Femur (tissue), 1 donor: ENCODE measurements around the gene LDAH.
"Not testable (repeated sequence)": the region's sequence is repeated elsewhere in the genome, so short reads cannot be mapped to it uniquely, and the experiment has no call there.

Experiments
- DNase-seq: peaks from one replicate; pipeline ENCODE4 v3.0.0-alpha.2; 2017

The LDAH gene

GRCh38 chr2:20822535-20823490 is at the start of gene LDAH:
Gene LDAH, minus strand, starts transcription at chr2:20823101. Its CDS starts 21,638 bp downstream, at chr2:20801463.
- peak; percentile 95 for DNase-seq

DNA sequence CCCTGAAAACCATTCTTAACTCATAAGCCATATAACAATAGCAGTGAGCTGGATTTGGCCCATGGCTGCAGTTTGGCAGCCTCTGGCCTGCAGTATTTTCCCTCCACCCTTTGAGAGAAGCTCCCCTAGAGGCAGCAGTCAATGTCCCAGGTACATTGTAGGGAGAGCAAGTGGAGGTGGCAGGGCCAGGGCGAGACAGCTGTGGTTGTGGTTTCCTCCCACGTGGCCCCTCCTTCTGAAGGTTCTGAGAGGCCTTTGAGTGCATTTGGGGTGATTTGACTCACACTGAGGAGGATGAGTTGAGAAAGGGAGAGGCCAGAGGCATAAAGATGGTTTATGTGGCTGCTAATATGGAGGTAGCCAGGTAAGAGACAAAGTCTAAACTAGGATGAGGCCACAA is 45.5 kb upstream of the LDAH start:
- no peak for DNase-seq

GRCh38 chr2:20862850-20863249 is 39.9 kb upstream of the LDAH start:
- no peak for DNase-seq

GRCh38 chr2:20855456-20855855 is 32.6 kb upstream of the LDAH start:
- DNase-seq: no peak

DNA sequence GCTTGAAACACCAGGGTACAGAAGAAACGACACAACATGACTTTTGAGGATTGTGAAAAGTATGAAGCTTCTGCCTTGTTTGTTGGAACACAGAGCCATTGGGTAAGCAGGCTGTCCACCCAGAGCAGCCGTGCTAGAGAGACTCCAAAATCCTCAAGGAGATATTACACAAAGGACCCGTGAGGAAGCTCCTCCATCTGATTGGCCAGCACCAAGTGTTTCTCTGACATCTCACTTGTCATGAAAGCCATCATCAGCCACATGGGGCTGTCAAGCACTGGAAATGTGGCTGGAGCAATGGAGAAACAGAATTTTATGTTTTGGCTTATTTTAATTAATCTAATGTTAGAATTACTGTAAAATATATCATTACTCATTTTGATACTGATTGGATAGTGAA is 29.8 kb upstream of the LDAH start:
- no peak for DNase-seq

DNA sequence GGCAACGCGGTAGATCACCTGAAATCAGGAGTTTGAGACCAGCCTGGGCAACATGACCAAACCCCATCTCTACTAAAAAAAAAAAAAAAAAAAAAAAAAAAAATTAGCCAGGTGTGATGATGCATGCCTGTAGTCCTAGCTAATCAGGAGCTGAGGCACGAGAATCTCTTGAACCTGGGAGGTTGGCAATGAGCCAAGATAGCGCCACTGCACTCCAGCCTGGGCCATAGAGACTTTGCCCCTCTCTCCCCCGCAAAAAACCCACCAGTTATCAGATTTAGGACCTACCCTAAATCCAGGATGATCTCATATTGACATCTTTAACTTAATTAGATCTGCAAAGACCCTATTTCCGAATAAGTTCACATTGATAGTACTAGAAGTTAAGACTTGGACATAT is 29.2 kb upstream of the LDAH start:
- DNase-seq: no peak

DNA sequence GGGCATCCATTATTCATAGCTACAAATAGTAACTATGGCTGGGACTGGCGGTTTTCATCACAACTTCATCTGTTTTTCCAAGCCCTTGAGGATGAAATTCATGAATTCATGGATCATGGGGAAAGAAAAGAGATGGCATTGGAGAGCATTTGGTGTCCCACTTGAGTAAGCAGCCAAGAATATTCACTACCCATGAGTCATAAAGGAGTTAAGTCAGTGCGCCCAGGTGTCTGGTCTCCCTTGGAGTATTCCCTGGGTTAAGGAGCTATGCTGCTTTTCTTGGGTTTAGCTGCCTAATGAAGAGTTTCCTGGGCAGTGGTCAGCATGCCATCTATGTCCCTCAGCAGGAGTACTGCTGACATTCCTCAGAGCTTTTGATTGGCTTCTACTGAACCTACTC is 21.3 kb upstream of the LDAH start:
- no peak for DNase-seq

DNA sequence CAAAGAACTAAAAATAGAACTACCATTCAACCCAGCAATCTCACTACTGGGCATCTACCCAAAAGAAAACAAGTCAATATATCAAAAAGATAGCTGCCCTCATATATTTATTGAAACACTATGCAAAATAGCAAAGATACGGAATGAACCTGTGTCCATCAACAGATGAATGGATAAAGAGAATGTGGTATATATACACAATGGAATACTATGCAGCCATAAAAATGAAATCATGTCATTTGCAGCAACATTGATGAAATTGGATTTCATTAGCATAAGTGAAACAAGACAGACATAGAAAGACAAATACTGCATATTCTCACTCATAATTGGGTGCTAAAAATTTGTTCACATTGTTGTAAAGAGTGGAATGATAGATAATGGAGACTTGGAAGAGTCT is 16.2 kb upstream of the LDAH start:
- DNase-seq: no peak

DNA sequence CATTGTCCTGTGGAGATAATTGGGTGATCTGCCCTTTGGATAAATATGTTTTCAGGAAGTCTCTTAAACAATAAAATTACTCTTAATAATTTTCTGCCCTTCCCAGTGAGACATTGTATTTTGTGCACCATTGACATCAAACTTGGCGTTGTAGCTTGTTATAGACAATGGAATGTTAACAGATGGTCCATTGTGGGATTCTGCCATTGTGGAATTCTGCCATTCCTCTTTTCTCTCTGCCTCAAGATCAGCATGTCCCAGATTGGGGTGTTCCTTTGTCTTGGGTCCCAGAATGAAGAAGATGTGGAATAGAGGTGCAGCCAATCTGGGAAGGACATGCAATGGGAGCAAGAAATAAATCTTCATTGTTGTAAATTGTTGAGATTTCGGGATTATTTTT is 15.1 kb upstream of the LDAH start:
- no peak for DNase-seq

DNA sequence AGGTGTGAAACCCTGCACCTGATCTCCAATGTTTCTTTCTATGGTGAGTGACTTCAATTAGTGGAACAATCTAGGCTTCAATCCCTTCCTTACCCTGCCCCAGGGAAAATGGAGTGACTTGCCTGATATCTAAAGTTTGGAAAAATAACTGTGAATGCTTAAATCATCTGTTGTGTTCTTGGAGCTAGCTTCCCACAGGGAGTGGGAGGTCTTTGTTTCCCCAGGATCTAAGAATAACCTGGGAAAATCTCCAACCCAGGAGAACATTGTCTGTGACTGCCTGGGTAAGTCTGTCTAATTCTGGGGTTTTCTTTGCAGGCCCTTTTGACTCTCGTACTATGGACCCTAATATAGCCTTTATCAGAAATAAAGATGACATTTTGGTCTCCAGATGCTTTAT is 13.6 kb upstream of the LDAH start:
- DNase-seq: no peak

DNA sequence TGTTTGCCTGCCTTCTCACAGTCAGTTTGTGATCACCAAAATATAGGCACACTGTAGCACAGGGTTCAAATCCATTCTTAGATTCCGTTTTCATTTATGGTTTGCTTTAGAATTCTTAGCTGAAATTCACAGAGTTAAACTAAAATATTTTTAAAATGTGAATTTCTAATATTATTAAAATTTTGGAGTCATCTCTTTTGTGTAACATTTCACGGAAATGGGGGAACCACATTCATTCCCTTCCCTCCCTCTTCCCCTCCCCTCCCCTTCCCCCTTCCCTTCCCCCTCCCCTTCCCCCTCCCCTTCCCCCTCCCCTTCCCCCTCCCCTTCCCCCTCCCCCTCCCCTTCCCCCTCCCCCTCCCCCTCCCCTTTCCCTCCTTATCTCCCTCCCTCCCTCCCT is 11.4 kb upstream of the LDAH start:
- DNase-seq: no peak

DNA sequence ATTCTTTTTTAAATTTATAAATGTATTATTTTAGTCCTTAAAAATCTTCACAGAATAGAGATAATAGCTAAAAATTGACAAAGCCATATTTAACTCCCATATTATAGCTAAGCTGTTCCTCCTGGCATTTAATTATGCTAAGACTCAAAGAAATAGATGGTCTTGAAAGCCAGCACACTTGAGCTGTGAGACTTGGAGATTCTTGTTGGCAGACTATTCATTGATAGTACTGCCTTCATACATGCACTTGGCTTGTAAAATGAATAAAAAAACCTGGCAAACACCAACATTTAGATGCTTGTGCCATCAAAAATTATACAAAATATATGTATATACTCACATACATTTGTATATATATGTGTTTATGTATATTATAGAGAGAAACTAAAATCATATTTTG is 9.7 kb upstream of the LDAH start:
- no peak for DNase-seq

GRCh38 chr2:20829861-20830260 is 7.0 kb upstream of the LDAH start:
- no peak for DNase-seq

GRCh38 chr2:20823917-20824316 is 1.0 kb upstream of the LDAH start:
- no peak for DNase-seq

GRCh38 chr2:20818820-20819219 is 4.1 kb downstream of the LDAH start:
- DNase-seq: no peak

GRCh38 chr2:20815216-20815615 is 7.7 kb downstream of the LDAH start:
- DNase-seq: no peak

- no peak for DNase-seq
Observed at GRCh38 chr2:20812779-20813178, 10.1 kb downstream of the LDAH start.

DNA sequence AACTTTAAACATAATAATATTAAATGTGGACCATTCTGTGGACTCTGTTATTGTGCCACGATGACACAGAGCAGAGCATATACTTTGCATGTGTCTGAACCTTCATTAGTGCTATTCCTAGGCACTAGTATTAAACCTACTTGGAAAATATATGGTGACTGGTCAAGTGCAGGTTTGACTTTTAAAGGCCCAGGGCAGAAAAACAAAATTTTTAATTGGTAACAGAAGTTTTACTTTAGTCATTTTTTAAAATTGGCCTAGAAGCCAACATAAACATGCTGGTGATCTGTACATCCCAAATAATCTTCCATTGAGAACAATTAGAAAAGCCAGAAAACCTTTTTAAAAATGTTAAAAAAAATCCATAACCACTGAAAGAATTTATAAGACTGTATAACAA is 16.6 kb downstream of the LDAH start:
- DNase-seq: no peak

GRCh38 chr2:20803974-20804373 is 18.9 kb downstream of the LDAH start:
- no peak for DNase-seq

DNA sequence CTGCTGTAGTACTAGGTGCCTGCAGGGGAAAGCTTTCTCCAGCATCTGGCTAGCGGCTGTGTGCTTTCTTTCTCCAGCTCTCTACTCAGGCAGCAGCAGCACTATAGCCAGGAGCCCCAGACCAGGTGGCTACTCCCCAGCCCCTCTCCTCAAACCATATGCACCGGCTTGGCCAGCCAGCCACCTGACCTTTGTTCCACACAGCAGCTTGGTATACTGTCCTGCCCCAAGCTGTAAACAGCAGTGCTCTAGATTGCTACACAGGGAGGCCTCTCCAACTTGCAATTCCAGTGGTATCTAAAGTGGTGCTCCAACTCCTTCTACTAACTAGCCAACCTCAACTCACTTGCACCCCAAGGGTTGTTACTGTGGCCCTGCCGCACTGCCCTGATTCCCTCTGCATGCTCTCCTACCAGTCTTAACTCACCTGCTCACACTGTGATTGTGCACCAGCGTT is 19.6 kb downstream of the LDAH start:
- no peak for DNase-seq

GRCh38 chr2:20797096-20797495 is 25.8 kb downstream of the LDAH start:
- DNase-seq: no peak

DNA sequence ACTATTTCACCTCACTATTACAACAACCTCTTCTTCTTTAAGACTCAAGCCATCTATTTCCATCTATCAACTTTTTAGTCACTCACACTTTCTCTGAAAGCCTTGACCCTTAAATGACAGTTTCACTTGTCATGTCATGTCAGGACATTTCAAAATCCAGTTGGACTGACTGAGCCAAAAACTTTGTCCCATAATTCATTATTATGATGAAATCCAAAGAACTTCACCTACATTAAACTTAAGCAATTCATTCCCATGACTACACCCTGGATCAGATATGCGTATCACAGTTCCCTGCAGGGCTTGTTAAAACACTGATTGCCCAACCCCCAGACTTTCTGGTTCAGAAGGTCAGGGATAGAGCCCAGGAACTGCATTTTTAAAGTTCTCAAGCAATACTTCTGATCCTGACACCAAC is 26.5 kb downstream of the LDAH start:
- no peak for DNase-seq

DNA sequence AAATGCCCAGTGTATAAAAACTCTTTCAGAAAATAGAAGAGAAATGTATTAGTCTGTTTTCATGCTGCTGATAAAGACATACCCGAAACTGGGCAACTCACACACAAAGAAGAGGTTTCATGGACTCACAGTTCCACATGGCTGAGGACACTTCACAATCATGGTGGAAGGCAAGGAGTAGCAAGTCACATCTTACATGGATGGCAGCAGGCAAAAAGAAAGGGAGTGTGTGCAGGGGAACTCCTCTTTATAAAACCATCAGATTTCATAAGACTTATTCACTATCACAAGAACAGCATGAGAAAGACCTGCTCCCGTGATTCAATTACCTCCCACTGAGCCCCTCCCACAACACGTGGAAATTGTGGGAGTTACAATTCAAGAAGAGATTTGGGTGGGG is 29.0 kb downstream of the LDAH start:
- DNase-seq: not testable (repeated sequence)

DNA sequence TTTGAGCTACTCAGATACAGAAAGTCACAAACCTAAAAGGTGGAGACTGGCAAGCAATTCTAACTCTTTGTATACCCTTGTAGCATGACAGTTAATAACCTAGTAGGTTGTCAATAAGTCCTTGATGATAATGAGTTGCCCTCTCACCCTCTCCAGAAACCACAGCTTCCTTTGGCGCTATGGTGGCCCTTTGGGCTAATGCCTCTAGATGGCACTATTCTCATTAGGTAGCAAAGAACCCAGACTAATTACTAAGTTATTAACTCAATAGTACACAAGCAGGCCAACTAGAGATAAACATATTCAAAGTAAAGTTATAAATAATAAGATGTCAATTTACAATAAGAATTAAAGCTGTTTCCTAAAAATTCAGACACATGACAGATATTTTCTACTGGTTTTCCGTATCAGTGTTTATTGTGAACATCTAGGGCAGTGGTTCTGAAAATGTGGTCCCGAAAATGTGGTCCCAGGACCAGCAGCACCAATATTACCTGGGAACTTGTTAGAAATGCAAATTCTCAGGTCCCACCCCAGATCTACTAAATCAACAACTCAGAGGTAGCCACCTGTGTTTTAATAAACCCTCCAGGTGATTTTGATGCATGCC is 41.1 kb downstream of the LDAH start:
- no peak for DNase-seq
